Skeletal muscle satellite cell (primary cell): Measurements from ENCODE around the gene SLC16A11.
A peak's percentile ranks its signal among the peaks of the same experiment; 100 is the strongest.

Experiments used
- H3K27me3 ChIP-seq: 2 replicates; pipeline ENCODE4 v1.7.0; 2013; ENCODE audit warnings: low read length; ENCODE audit not compliant: control insufficient read depth, insufficient read depth
- H3K36me3 ChIP-seq: 2 replicates; pipeline ENCODE4 v1.7.0; 2013; ENCODE audit warnings: mild to moderate bottlenecking, control low read depth, low read length; ENCODE audit not compliant: insufficient read depth
- H3K4me1 ChIP-seq: 2 replicates; pipeline ENCODE4 v1.7.0; 2013; ENCODE audit warnings: low read length; ENCODE audit not compliant: control insufficient read depth, insufficient read depth
- H3K4me2 ChIP-seq: 2 replicates; pipeline ENCODE4 v1.7.0; 2013; ENCODE audit warnings: mild to moderate bottlenecking, low read length
- H3K4me3 ChIP-seq: 2 replicates; pipeline ENCODE4 v1.7.0; 2013; ENCODE audit warnings: low read length
- H3K9ac ChIP-seq: 2 replicates; pipeline ENCODE4 v1.7.0; 2013; ENCODE audit warnings: mild to moderate bottlenecking, low read depth, low read length, moderate library complexity
- H3K9me3 ChIP-seq: replicated peaks from 2 replicates; pipeline ENCODE4 v1.7.0; 2013; ENCODE audit warnings: mild to moderate bottlenecking, control low read depth, low read length

Gene SLC16A11

DNA sequence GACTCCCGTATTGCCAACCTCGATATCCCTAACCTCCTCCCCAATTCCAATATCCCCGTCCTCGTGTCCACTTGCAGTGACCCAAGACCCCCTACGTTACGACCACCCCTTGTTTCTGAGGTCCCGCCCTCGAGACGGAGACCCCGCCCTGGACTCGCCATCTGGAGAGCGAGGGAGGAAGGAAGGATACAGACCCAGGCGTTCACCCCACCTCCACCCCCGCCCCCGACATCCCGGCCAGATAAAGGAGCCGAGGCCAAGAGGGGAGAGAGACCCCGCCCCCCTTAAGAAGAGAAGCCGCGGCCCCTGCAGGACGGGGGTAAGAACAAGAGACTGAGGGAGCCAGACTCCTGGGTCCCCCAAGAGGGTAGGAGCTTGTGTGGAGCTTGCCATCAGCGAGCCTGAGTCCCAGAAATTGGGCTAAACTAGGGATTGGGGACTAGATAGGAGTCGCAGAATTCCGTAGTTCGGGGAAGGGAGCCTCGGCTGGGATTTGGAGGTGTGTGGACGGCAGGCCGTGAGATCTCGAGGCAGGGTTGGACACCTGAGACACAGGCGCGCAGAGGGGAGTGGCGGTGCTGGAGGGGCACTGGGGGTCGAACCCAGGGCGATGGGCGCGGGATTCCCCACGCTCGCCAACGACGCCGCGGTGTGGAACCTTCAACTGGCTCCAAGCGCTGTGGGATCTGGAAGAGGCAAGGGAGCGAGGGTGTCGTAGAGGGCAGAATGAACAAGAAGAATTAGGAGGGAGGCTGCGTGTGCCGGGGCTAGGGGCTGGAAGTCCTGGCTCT lies 20.9 kb downstream of the SLC16A11 start, which contains the start of gene BCL6B:
Gene BCL6B, plus strand, starts transcription at position 270 of the 791 bp plus-strand sequence. CDS start 622 bp downstream, outside the sequence.
- H3K9ac ChIP-seq, result peak within 1 kb of the TSS; percentile 57
- H3K4me1 ChIP-seq, result peaks cover 25% of the 10 kb centered on the region
- peaks cover 11% of the 10 kb centered on the region for H3K27me3 ChIP-seq
- H3K9me3 ChIP-seq, result no peaks in the 10 kb centered on the region
- H3K4me2 ChIP-seq, result peak within 1 kb of the TSS; percentile 83
- peak within 1 kb of the TSS; percentile 57 for H3K4me3 ChIP-seq
- H3K36me3 ChIP-seq, result no peaks in the 10 kb centered on the region

DNA sequence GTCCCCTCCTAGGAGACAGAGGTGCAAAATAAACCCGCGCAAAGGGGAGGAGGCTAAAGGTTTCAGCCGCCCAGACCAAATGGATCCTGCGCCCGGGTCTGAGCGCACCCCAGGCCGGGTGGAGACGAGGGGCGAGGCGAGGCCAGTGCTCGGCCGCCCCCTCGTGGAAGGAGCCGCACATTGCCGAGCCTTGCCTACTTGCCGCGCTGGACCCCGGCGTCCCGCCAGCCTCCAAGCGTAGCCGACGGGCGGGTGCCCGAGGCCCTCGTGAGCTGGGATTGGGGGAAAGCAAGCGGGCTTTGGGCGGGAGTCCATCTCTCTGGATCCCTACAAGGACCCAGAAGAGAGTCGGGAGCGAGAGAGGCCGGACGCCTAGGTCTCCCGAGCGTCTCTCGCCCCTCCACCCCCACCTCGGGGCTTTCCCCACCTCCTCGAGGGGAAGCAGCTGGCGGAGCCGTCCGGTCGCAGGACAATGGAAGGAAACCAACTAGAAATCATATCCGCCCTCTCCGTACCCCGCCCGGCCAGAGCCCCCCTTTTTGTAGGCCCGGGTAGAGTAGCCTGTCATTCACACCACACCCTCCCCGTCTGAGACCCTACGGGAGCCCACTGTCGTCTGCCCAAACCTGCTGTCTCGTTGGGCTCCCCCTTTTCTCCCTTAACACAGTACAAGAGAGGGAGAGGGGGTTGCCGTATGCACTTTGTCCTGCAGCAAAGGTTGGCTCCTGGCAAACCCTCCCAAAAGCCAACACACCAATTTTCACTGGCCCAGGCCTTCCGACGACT lies 21.7 kb downstream of the SLC16A11 start:
- Histone ChIP-seq H3K4me1 (peaks cover 25% of the 10 kb centered on the region), H3K36me3 (peaks cover 5% of the 10 kb centered on the region), H3K9me3 (no peaks in the 10 kb centered on the region), H3K9ac (peak overlapping the region; percentile 57), H3K4me2 (peak overlapping the region; percentile 83), H3K4me3 (peak overlapping the region; percentile 57), H3K27me3 (peaks cover 11% of the 10 kb centered on the region)

- Histone ChIP-seq H3K36me3 (peaks cover 10% of the 10 kb centered on the region), H3K4me3 (no peak overlapping the region), H3K4me2 (peak overlapping the region; percentile 83), H3K9ac (peak overlapping the region; percentile 57), H3K27me3 (peaks cover 11% of the 10 kb centered on the region), H3K4me1 (peaks cover 25% of the 10 kb centered on the region), H3K9me3 (no peaks in the 10 kb centered on the region)
These were observed 22.8 kb downstream of the SLC16A11 start for GRCh38 chr17:7020894-7021664.

DNA sequence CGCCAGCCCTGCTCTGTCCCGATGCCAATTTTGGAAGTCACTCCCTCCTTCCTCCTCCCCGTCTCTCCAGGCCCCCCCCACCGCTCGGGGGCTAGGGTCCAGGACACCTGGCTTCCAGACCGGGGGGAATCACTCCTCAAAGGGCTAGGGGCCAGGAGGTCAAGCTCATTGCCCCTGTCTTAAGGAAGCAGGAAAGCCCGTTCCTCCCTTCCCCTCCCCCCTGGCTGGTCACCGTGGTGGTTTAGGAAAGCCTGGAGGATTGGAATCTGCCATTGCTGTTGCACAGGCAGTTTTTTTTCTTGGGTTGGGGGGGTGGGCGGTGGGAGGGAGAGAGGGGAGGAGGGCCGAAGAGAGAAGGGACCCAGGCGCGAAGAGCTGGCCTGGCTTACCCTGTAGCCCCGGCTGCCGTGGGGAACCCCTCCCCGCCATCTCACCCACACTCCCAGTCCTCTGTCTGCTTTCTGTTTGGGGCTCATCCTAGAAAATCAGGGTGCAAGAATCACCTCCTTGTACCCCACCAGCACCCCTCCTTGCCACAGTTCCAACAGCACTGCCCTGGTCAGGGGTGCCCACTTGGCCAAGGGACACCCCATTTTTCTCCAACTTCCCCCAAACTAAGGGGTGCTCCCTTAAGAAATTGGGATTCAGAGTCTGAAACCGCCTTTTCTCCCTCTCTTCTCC lies 23.9 kb downstream of the SLC16A11 start:
- H3K9me3 ChIP-seq, result no peaks in the 10 kb centered on the region
- peaks cover 34% of the 10 kb centered on the region for H3K4me1 ChIP-seq
- H3K36me3 ChIP-seq, result peaks cover 10% of the 10 kb centered on the region
- H3K27me3 ChIP-seq, result peaks cover 11% of the 10 kb centered on the region
- H3K4me2 ChIP-seq, result peak overlapping the region; percentile 98
- H3K9ac ChIP-seq, result peak overlapping the region; percentile 87
- H3K4me3 ChIP-seq, result peak overlapping the region; percentile 76

- peak overlapping the region; percentile 76 for H3K4me3 ChIP-seq
These were observed 24.5 kb downstream of the SLC16A11 start for GRCh38 chr17:7019367-7019766.

GRCh38 chr17:7018331-7018964 lies 25.4 kb downstream of the SLC16A11 start:
- H3K4me3 ChIP-seq, result peak overlapping the region; percentile 76
- peaks cover 43% of the 10 kb centered on the region for H3K4me1 ChIP-seq
- peaks cover 16% of the 10 kb centered on the region for H3K36me3 ChIP-seq
- H3K27me3 ChIP-seq, result peaks cover 10% of the 10 kb centered on the region
- H3K4me2 ChIP-seq, result peak overlapping the region; percentile 98
- peak overlapping the region; percentile 87 for H3K9ac ChIP-seq
- H3K9me3 ChIP-seq, result no peaks in the 10 kb centered on the region

More at GRCh38 chr17:7019367-7019766, 24.5 kb downstream of the SLC16A11 start:
- peak overlapping the region; percentile 98 for H3K4me2 ChIP-seq
- H3K27me3 ChIP-seq, result peaks cover 11% of the 10 kb centered on the region
- no peaks in the 10 kb centered on the region for H3K9me3 ChIP-seq
- H3K36me3 ChIP-seq, result peaks cover 10% of the 10 kb centered on the region
- peak overlapping the region; percentile 87 for H3K9ac ChIP-seq
- peaks cover 34% of the 10 kb centered on the region for H3K4me1 ChIP-seq

DNA sequence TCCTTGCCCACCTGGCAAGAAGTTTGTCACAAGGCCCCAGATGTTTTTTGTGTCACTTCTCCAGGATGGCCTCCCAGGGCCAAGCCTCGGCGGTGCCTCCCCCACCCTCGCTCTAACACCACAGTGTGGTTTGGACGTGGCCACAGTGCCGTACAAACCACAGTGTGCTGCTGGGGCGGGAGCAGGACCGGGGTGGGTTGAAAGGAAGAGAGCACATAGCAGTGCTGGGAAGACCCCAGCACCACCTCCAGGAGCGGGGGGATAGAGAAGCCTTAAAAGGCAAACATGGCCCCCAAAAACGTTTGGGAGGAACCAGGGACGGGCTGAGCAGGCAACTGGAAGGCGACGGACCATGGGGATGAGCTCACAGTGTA lies 26.1 kb downstream of the SLC16A11 start:
- no peaks in the 10 kb centered on the region for H3K9me3 ChIP-seq
- H3K4me2 ChIP-seq, result no peak overlapping the region
- H3K36me3 ChIP-seq, result peaks cover 16% of the 10 kb centered on the region
- peaks cover 5% of the 10 kb centered on the region for H3K27me3 ChIP-seq
- H3K9ac ChIP-seq, result peak overlapping the region; percentile 26
- H3K4me3 ChIP-seq, result no peak overlapping the region
- H3K4me1 ChIP-seq, result peaks cover 43% of the 10 kb centered on the region

GRCh38 chr17:7016886-7017826 lies 26.7 kb downstream of the SLC16A11 start:
- Histone ChIP-seq H3K4me2 (no peak overlapping the region), H3K4me1 (peaks cover 43% of the 10 kb centered on the region), H3K27me3 (no peaks in the 10 kb centered on the region), H3K9ac (peak overlapping the region; percentile 26), H3K9me3 (no peaks in the 10 kb centered on the region), H3K36me3 (peaks cover 16% of the 10 kb centered on the region), H3K4me3 (no peak overlapping the region)

GRCh38 chr17:7016418-7016817 lies 27.5 kb downstream of the SLC16A11 start:
- Histone ChIP-seq H3K4me3 (no peak overlapping the region), H3K36me3 (peaks cover 16% of the 10 kb centered on the region), H3K4me2 (peak overlapping the region; percentile 89), H3K4me1 (peaks cover 38% of the 10 kb centered on the region), H3K27me3 (no peaks in the 10 kb centered on the region), H3K9ac (no peak overlapping the region), H3K9me3 (no peaks in the 10 kb centered on the region)
